H1 (cell line): Measurements from ENCODE around the gene RAP1B. TPM values are rescaled to one million over a fixed set of nuclear protein-coding genes. Genes with fewer than 3 reads are reported as not detected.

Experiments
- CEBPB ChIP-seq: IDR thresholded peaks from 2 replicates; pipeline ENCODE4 v1.6.1; 2012; ENCODE audit warnings: low read depth, low read length
- TEAD4 ChIP-seq: IDR thresholded peaks from 2 replicates; pipeline ENCODE4 v1.6.1; 2012; ENCODE audit warnings: low read depth, low read length, inconsistent platforms, mixed read lengths
- polyA plus RNA-seq, 7 experiments: library from polyadenylated mRNA; depleted of rRNA in 3 of 7; stranded (reverse) in 5 of 7; unstranded in 2 of 7; fragments of >200 nt in 5 of 7; fragments of 200-250 nt in 2 of 7; gene quantifications; 1 replicate in 5 of 7; 2 replicates in 1 of 7; 4 replicates in 1 of 7; pipeline versions ENCODE4 v1.2.1 to v1.2.3, GENCODE V29; 2011 to 2013; ENCODE audit warnings: missing spikeins in 2 of 7, mixed read lengths in 2 of 7
- total RNA-seq: library from RNA; stranded (reverse); fragmentation: NEBNext Ultra II Directional; extraction: Animal tissue kit (Norgen Biotek cat#: 25700); gene quantifications from 2 replicates; pipeline ENCODE4 v1.2.1, GENCODE V29; 2021

Gene RAP1B
- total and polyA plus RNA-seq, 2 of the 8 experiments (the other 6 are each of a cell fraction or from before 2014, with no cell fraction given), result 61.4 to 112 TPM

GRCh38 chr12:68612202-68612601 is 1.5 kb downstream of the RAP1B start (continued):
- no peak for TF ChIP-seq TEAD4
- TF ChIP-seq CEBPB, result no peak
